Tibial nerve (tissue), 4 donors: ENCODE measurements around the gene QSOX2.

ENCODE experiments used
- CTCF ChIP-seq, 5 experiments: fragments of 200-600 bp in 3 of 5; fragments of 450-650 bp in 2 of 5; sonication (generic) in 3 of 5; IDR thresholded peaks; one replicate each; pipeline ENCODE4 v1.5.1; 2016 to 2019; ENCODE audit warnings: antibody characterized with exemption in 5 of 5, mild to moderate bottlenecking in 3 of 5, moderate library complexity in 2 of 5
- EP300 ChIP-seq, 2 donors: sonication (generic); formaldehyde crosslinking; IDR thresholded peaks; one replicate each; pipeline ENCODE4 v1.6.1; 2017; ENCODE audit warnings: antibody characterized with exemption in 2 of 2, mild to moderate bottlenecking in 1 of 2
- POLR2A ChIP-seq, 2 donors: fragments of 450-650 bp; IDR thresholded peaks; one replicate each; pipeline ENCODE4 v1.6.1; 2017; ENCODE audit warnings: antibody characterized with exemption in 2 of 2, mild to moderate bottlenecking in 2 of 2, moderate library complexity in 2 of 2

GRCh38 chr9:136291306-136292025 is 45.9 kb upstream of the QSOX2 start:
- no peak for TF ChIP-seq CTCF (IDR thresholded peaks at IDR 0.05)
- no peak for TF ChIP-seq POLR2A (IDR thresholded peaks at IDR 0.05)
- no peak for TF ChIP-seq EP300 (IDR thresholded peaks at IDR 0.05)
